Liver (tissue), 9 donors: ENCODE results near the gene GJC1. TPM values are rescaled to one million over a fixed set of nuclear protein-coding genes. Genes with fewer than 3 reads are reported as not detected.

Source experiments
- DNase-seq: peaks from one replicate; pipeline ENCODE4 v3.0.0-alpha.2; 2017; ENCODE audit warnings: low spot score
- H3K27ac ChIP-seq, 2 donors: one replicate each; pipeline ENCODE4 v1.7.0; 2013; ENCODE audit warnings: inconsistent platforms in 2 of 2, low read length in 2 of 2, control low read depth in 1 of 2, low read depth in 1 of 2, mild to moderate bottlenecking in 1 of 2
- H3K27me3 ChIP-seq, 4 donors: one replicate each; pipeline versions ENCODE4 v1.6.1 to v1.7.0; 2013; ENCODE audit warnings: low read length in 3 of 4, inconsistent platforms in 1 of 4, mild to moderate bottlenecking in 1 of 4, moderate library complexity in 1 of 4; ENCODE audit not compliant: control insufficient read depth in 4 of 4, insufficient read depth in 4 of 4
- H3K36me3 ChIP-seq, 4 donors: one replicate each; pipeline versions ENCODE4 v1.6.1 to v1.7.0; 2013; ENCODE audit warnings: low read length in 3 of 4, mild to moderate bottlenecking in 3 of 4, low read depth in 1 of 4, moderate library complexity in 1 of 4; ENCODE audit not compliant: control insufficient read depth in 4 of 4, insufficient read depth in 3 of 4
- H3K4me1 ChIP-seq, 4 donors: one replicate each; pipeline versions ENCODE4 v1.6.1 to v1.7.0; 2013; ENCODE audit warnings: low read length in 3 of 4, mild to moderate bottlenecking in 3 of 4, moderate library complexity in 1 of 4; ENCODE audit not compliant: control insufficient read depth in 4 of 4, insufficient read depth in 4 of 4
- H3K4me3 ChIP-seq, 3 donors: one replicate each; pipeline versions ENCODE4 v1.6.1 to v1.7.0; 2013; ENCODE audit warnings: low read length in 3 of 3, control low read depth in 1 of 3, low read depth in 1 of 3, mild to moderate bottlenecking in 1 of 3
- H3K9ac ChIP-seq, 2 donors: one replicate each; pipeline ENCODE4 v1.7.0; 2013; ENCODE audit warnings: low read length in 2 of 2, mild to moderate bottlenecking in 2 of 2, moderate library complexity in 2 of 2, control low read depth in 1 of 2, low read depth in 1 of 2
- H3K9me3 ChIP-seq, 4 donors: one replicate each; pipeline versions ENCODE4 v1.6.1 to v1.7.0; 2013; ENCODE audit warnings: low read length in 3 of 4; ENCODE audit not compliant: control insufficient read depth in 4 of 4
- ATF3 ChIP-seq: IDR thresholded peaks from 2 replicates; pipeline ENCODE4 v1.6.1; 2016; ENCODE audit warnings: antibody characterized with exemption
- FOXA1 ChIP-seq: IDR thresholded peaks from 2 replicates; pipeline ENCODE4 v1.6.1; 2016; ENCODE audit warnings: antibody characterized with exemption
- GABPA ChIP-seq, 2 donors: IDR thresholded peaks in 1 of 2; conservative IDR thresholded peaks in 1 of 2; 2 replicates each; pipeline ENCODE4 v1.6.1; 2016; ENCODE audit warnings: antibody characterized with exemption in 2 of 2, mild to moderate bottlenecking in 1 of 2, moderate library complexity in 1 of 2
- HNF4A ChIP-seq, 2 donors: conservative IDR thresholded peaks; 2 replicates each; pipeline ENCODE4 v1.6.1; 2016; ENCODE audit warnings: antibody characterized with exemption in 2 of 2, mild to moderate bottlenecking in 2 of 2
- HNF4G ChIP-seq: IDR thresholded peaks from 2 replicates; pipeline ENCODE4 v1.6.1; 2016; ENCODE audit warnings: antibody characterized with exemption
- JUND ChIP-seq, 2 donors: IDR thresholded peaks; 2 replicates each; pipeline ENCODE4 v1.6.1; 2016; ENCODE audit warnings: antibody characterized with exemption in 2 of 2
- MAX ChIP-seq: IDR thresholded peaks from 2 replicates; pipeline ENCODE4 v1.6.1; 2016; ENCODE audit warnings: antibody characterized with exemption
- NR2F2 ChIP-seq: IDR thresholded peaks from 2 replicates; pipeline ENCODE4 v1.6.1; 2016; ENCODE audit warnings: antibody characterized with exemption
- RAD21 ChIP-seq, 2 donors: IDR thresholded peaks; 2 replicates each; pipeline ENCODE4 v1.6.1; 2016; ENCODE audit warnings: antibody characterized with exemption in 2 of 2, mild to moderate bottlenecking in 2 of 2
- REST ChIP-seq: IDR thresholded peaks from 2 replicates; pipeline ENCODE4 v1.6.1; 2016; ENCODE audit warnings: antibody characterized with exemption, mild to moderate bottlenecking
- RXRA ChIP-seq, 2 donors: IDR thresholded peaks; 2 replicates each; pipeline ENCODE4 v1.6.1; 2017 to 2018; ENCODE audit warnings: antibody characterized with exemption in 2 of 2, mild to moderate bottlenecking in 1 of 2
- SP1 ChIP-seq: IDR thresholded peaks from 2 replicates; pipeline ENCODE4 v1.6.1; 2018; ENCODE audit warnings: antibody characterized with exemption, mild to moderate bottlenecking
- TAF1 ChIP-seq: conservative IDR thresholded peaks from 2 replicates; pipeline ENCODE4 v1.6.1; 2016; ENCODE audit warnings: antibody characterized with exemption, mild to moderate bottlenecking
- YY1 ChIP-seq: IDR thresholded peaks from 2 replicates; pipeline ENCODE4 v1.6.1; 2016; ENCODE audit warnings: antibody characterized with exemption, mild to moderate bottlenecking
- WGBS: extraction: QIAGEN DNeasy Blood & Tissue Kit; methylation state at CpG from one replicate; pipeline ENCODE4 v1.1.7; 2013; 5-methylcytosine and 5-hydroxymethylcytosine counted together
- polyA plus RNA-seq, 2 donors: library from polyadenylated mRNA; stranded (reverse) in 1 of 2; unstranded in 1 of 2; fragments of 200-250 nt in 1 of 2; fragments of >200 nt in 1 of 2; fragmentation: Nextera tagmentation in 1 of 2; extraction: Ambion mirVana in 1 of 2; gene quantifications; one replicate each; pipeline versions ENCODE4 v1.2.1 to v1.2.3, GENCODE V29; 2013 to 2015
- total RNA-seq, 2 donors: library from RNA; depleted of rRNA; stranded (reverse); fragments of >200 nt; gene quantifications; one replicate each; pipeline ENCODE4 v1.2.3, GENCODE V29; 2014
- TF ChIP-seq, protein P1 (sequence below): fragments of 150-350 bp; IDR thresholded peaks from 2 replicates; pipeline ENCODE4 v1.5.1; 2017; ENCODE audit warnings: improper control_type of control experiment, low read depth, low read length; ENCODE audit not compliant: missing input control
- TF ChIP-seq, protein P2 (sequence below): IDR thresholded peaks from 2 replicates; pipeline ENCODE4 v1.6.1; 2016; ENCODE audit warnings: antibody characterized with exemption
- donor health status: healthy.
- donor health status: healthy.
- donor health status: healthy.
- donor health status: healthy.
- donor health status: healthy.

The GJC1 gene
- total and polyA plus RNA-seq, 4 donors, result 0.17 to 1.4 (median 0.77) TPM

DNA sequence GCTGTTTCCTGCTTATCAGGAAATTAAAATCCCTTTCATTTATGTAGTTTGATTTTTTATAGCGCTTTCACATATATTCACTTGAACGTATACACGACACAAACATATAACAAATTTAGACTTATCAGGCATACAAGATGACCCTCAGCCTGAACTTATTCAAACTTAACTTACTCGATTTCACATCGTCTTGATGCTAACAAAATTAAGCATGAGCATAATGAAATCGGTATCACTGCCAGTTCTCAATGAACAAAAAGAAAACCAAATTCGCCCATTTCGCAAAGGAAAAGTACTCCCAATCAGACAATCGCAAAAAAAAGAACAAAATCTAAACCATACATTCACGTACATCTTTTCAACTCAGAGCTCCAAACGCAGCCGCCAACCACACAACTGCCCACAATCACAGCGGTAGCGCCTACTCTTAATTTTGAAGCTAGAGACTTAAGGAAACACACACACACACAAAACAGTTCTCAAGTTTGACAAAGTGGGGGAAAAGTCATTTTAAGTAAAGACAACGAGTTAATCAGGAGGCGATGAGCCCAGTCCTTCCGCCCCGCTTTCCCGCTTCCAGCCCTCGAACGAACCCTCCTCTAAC, 1.1 kb downstream of the GJC1 start:
- peaks cover 0 to 10% (median 2%) of the 10 kb centered on the region in 4 donors for H3K27me3 ChIP-seq

More for the DNA sequence above, 1.1 kb downstream of the GJC1 start:
- peaks cover 10 to 12% (median 11%) of the 10 kb centered on the region in 4 donors for H3K4me1 ChIP-seq
- H3K36me3 ChIP-seq, result no peaks in the 10 kb centered on the region
- H3K9ac ChIP-seq, result peak overlapping the region in 1 of 2 donors; percentile 38
- DNase-seq, result no peak
- H3K9me3 ChIP-seq, result no peaks in the 10 kb centered on the region
- peak overlapping the region in 1 of 3 donors; percentile 69 for H3K4me3 ChIP-seq
- TF ChIP-seq SP1, result no peak
- TF ChIP-seq JUND (IDR thresholded peaks at IDR 0.05), result no peak
- TF ChIP-seq GABPA (IDR thresholded peaks at IDR 0.05 in 1 of 2, conservative IDR thresholded peaks at IDR 0.05 in 1 of 2), result no peak
- no peak for TF ChIP-seq RXRA (IDR thresholded peaks at IDR 0.05)
- no peak for TF ChIP-seq NR2F2
- TF ChIP-seq ATF3, result no peak
- no peak for TF ChIP-seq YY1
- TF ChIP-seq, protein P1, sequence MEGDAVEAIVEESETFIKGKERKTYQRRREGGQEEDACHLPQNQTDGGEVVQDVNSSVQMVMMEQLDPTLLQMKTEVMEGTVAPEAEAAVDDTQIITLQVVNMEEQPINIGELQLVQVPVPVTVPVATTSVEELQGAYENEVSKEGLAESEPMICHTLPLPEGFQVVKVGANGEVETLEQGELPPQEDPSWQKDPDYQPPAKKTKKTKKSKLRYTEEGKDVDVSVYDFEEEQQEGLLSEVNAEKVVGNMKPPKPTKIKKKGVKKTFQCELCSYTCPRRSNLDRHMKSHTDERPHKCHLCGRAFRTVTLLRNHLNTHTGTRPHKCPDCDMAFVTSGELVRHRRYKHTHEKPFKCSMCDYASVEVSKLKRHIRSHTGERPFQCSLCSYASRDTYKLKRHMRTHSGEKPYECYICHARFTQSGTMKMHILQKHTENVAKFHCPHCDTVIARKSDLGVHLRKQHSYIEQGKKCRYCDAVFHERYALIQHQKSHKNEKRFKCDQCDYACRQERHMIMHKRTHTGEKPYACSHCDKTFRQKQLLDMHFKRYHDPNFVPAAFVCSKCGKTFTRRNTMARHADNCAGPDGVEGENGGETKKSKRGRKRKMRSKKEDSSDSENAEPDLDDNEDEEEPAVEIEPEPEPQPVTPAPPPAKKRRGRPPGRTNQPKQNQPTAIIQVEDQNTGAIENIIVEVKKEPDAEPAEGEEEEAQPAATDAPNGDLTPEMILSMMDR, result no peak
- no peak for TF ChIP-seq HNF4A (conservative IDR thresholded peaks at IDR 0.05)
- TF ChIP-seq TAF1, result no peak
- TF ChIP-seq RAD21 (IDR thresholded peaks at IDR 0.05), result no peak
- TF ChIP-seq, protein P2, sequence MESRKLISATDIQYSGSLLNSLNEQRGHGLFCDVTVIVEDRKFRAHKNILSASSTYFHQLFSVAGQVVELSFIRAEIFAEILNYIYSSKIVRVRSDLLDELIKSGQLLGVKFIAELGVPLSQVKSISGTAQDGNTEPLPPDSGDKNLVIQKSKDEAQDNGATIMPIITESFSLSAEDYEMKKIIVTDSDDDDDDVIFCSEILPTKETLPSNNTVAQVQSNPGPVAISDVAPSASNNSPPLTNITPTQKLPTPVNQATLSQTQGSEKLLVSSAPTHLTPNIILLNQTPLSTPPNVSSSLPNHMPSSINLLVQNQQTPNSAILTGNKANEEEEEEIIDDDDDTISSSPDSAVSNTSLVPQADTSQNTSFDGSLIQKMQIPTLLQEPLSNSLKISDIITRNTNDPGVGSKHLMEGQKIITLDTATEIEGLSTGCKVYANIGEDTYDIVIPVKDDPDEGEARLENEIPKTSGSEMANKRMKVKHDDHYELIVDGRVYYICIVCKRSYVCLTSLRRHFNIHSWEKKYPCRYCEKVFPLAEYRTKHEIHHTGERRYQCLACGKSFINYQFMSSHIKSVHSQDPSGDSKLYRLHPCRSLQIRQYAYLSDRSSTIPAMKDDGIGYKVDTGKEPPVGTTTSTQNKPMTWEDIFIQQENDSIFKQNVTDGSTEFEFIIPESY, result no peak
- no peak for TF ChIP-seq MAX
- TF ChIP-seq FOXA1, result no peak
- TF ChIP-seq REST, result no peak
- TF ChIP-seq HNF4G, result no peak
- peak overlapping the region in 1 of 2 donors; percentile 12 for H3K27ac ChIP-seq
- 11% methylated on average over 21 of the region's 21 CpGs for WGBS
